Measurements from ENCODE around the gene AQP12A.
"Not testable (repeated sequence)": the region's sequence is repeated elsewhere in the genome, so short reads cannot be mapped to it uniquely, and the experiment has no call there.

DNA sequence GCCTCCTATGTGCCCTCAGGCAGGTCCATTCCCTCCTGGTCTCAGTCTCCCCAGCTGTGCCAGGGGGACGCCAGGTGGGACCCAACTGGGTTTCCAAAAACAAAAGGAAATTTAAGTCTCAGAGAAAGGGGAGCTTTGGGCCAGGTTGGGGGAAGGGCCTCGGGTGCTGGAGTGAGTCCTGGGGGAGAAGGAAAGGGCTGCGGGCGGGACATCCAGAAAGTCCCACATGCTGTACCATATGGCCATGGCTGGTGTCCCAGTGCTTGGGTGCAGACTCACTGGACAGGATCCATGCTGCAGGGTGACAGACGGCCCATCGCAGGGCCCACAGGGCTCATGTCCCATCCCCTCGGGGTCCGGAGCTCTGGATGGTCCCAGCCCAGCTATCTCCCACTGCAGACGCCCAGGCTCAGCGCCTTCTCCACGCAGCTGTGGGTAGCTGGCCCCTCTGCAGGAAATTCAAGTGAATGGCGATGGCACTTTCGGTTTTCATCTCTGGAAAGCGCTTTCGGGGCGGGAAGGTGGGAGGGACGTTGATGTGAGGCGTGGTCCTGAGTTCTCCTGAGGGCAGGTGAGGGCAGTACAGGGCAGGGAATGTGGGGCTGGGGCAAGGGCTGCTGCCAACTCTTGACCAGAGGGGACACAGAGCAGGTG, 1.1 kb upstream of the AQP12A start:
- TF ChIP-seq, protein P1, sequence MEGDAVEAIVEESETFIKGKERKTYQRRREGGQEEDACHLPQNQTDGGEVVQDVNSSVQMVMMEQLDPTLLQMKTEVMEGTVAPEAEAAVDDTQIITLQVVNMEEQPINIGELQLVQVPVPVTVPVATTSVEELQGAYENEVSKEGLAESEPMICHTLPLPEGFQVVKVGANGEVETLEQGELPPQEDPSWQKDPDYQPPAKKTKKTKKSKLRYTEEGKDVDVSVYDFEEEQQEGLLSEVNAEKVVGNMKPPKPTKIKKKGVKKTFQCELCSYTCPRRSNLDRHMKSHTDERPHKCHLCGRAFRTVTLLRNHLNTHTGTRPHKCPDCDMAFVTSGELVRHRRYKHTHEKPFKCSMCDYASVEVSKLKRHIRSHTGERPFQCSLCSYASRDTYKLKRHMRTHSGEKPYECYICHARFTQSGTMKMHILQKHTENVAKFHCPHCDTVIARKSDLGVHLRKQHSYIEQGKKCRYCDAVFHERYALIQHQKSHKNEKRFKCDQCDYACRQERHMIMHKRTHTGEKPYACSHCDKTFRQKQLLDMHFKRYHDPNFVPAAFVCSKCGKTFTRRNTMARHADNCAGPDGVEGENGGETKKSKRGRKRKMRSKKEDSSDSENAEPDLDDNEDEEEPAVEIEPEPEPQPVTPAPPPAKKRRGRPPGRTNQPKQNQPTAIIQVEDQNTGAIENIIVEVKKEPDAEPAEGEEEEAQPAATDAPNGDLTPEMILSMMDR (IDR thresholded peaks at IDR 0.05): not testable (repeated sequence)
- not testable (repeated sequence) for TF ChIP-seq POLR2A (IDR thresholded peaks at IDR 0.05)

Measured in heart left ventricle (tissue), 13 donors.